T follicular helper cell (primary cell): ENCODE results near the gene PTPRJ.

ENCODE experiments used
- DNase-seq: peaks from one replicate; pipeline ENCODE4 v3.0.0-alpha.2; 2020; ENCODE audit warnings: low read depth

PTPRJ gene

DNA sequence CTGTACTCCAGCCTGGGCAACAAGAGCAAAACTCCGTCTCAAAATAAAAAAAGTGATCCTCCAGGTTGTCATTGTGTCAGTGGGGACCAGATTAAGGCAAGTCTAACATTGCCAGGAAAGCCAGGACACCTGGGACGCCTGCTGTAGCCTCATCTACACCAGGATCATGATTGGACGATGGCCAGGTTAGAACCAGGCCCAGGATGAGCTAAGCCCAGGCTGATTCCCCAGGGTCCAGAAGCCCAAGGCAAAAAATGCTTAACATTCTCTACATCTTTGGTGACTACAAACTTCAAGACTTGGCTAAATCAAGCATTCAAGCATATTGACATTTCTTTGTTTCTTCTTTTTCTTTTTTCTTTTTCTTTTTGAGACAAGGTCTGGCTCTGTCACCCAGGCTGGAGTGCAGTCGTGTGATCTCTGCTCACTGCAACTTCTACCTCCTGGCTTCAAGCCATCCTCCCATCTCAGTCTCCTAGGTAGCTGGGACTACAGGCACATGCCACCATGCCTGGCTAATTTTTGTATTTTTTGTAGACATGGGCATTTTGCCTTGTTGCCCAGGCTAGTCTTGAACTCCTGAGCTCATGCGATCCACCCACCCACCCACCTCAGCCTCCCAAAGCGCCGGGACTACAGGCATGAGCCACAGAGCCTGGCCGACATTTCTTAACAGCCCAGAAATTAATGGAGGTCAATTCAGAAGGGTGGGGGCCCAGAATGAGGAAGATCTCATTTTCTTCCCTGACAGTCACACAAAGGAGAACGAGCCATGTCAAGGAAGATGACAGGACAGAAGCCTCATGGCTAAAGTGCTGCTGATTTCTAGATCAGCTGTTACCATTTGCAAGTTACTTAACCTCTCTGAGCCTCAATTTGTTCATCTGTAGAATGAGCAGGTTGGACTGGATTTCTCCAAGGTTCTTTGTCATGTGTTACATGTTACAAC, 12.5 kb upstream of the PTPRJ start:
- DNase-seq = no peak

DNA sequence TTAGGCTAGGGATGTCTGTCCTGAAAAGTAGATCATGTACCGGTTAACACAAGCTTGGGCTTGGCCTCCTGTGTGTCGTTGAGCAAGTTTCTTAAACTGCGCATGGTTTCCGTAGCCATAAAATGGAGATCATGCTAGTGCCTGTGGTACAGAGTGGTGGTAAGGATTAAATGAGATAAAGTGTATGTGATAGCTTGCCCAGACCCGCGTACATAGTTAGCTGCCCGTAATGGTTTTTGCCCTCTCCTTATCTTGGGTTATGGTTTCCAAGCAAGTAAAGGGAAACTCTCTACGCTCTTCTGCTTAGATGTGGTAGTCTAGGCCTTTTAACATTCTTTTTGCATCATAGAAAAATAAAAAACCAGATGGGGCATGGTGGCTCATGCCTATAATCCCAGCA, 11.0 kb upstream of the PTPRJ start:
- DNase-seq = no peak

DNA sequence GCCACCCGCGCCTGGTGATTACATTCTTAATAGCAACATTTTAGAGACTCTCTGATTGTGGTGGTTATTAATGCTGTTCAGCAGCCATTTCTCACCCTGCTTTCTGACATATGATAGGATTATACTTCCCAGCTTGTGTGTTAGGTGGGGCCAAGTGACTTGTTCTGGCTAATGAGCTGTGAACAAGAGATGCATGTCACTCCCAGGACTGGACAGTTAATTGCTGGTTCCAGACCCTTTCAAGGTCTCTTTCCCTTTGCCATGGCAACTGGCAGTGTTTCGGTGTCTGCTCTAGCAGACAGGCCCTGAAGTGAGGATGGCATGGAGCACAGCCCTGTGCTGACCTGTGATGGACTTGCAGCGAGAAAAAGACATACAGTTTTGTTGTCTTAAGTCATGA, 8.9 kb upstream of the PTPRJ start:
- no peak for DNase-seq

DNA sequence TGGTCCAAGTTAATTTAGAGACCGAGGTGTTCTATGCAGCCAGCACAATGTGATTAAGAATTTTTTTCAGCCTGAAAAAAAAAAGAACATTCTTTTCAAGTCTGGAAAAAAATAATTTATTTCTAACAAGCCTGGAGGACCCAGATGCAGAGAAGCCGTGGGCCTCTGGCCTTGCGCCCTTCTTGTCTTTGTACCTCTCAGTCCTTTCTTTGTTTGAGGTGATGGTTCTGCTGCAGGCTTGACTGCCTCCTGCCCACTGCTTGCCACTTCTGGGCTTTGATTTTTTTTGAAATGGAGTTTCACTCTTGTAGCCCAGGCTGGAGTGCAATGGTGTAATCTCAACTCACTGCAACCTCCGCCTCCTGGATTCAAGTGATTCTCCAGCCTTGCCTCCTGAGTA, 7.2 kb upstream of the PTPRJ start:
- DNase-seq = no peak

DNA sequence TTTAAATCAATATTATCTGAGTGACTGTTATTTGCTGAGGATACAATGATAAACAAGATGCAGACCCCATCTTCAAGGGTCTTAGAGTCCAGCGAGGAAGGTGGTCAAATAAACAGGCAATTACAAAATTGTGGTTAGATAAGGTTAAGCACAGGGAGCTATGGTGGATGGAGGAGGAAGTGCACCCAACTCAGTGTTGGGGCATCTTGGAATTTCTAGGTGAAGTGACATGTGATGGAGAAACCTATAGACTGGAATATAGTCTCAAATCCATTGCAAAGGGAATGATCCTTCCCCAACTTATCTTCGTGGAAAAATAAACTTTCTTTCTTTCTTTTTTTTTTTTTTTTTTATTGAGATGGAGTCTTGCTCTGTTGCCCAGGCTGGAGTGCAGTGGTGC, 3.4 kb upstream of the PTPRJ start:
- no peak for DNase-seq

DNA sequence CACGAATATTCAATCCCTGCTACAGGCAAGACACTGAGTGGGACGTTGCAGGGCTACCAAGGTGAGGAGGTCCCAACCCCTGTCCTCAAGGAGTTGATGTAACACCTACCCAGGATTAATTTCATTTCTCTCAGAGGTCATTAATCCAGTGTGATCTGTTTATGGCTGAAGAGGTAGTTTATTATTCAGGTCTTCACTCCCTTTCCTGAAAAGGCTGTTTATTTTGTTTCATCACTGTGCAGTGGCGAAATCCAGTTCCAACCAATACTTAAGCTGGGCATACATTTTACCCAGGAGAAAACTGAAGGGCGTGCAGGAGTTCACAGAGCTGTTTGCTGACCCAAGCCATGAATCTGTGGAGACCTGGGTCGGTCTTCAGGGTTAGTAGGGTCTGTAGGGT, 2.7 kb upstream of the PTPRJ start:
- no peak for DNase-seq

DNA sequence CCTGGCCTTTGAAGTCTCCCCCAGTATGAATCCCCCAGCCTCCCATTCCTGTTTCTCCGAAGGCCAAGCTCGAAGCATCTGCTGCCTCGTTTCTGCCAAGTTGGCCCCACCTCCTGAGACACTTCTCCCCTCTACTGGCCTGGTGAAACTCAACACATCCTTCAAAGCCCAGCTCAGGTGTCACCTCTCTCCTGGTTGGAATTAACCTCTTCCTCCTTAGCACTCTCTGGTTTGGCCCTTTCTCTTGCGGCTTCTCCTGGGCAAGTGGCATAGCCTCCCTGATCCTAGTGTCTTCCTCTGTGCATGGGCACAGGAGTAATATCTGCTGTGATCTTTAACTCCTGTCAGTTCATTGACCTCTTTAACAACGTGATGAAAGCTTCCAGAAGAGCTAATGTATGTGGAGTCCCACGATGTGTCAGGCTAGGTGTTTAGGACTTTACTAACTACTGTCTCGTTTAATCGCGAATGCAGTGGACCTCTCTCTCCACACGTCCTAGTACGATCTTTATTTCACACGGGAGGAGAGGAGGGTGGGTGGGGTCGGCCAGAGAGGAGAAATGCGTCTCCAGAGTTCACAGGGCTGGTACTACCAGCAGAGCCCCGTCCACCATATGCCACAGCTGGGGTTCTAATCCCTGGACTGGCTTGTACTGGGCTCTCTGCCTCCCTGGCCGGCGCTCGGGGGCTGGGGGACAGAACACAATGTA, 826 bp upstream of the PTPRJ start:
- DNase-seq = no peak

DNA sequence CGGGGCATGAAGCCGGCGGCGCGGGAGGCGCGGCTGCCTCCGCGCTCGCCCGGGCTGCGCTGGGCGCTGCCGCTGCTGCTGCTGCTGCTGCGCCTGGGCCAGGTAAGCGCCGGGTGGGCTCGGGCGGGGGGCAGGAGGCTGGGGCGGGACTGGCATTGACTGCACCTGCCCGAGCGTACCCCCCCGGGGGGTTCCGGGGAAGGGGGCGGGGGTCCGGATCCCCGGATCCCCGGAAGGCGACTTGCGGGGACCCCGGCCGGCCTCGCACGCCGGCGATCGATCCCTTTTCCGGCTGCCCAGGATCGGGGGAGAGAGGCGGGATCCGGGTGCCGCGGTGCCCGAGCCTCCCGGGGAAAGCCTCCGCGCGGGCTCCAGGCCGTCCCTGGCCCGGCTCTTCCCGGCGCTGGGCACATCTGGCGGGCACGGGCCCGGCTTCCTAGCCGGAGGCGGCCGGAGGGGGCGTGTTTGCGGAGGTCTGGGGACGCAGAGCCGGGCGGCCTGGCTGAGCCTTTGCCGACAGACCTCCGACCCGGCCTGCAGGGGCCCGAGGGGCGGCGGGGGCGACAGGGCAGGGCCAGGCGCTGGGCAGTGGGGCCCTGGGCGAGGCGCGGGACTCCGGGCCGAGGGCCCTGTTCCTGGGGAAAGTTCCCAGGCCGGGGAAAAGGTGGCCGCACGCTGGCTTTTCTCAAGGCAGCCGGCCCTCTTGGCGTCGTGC, 705 bp downstream of the PTPRJ start:
- no peak for DNase-seq

DNA sequence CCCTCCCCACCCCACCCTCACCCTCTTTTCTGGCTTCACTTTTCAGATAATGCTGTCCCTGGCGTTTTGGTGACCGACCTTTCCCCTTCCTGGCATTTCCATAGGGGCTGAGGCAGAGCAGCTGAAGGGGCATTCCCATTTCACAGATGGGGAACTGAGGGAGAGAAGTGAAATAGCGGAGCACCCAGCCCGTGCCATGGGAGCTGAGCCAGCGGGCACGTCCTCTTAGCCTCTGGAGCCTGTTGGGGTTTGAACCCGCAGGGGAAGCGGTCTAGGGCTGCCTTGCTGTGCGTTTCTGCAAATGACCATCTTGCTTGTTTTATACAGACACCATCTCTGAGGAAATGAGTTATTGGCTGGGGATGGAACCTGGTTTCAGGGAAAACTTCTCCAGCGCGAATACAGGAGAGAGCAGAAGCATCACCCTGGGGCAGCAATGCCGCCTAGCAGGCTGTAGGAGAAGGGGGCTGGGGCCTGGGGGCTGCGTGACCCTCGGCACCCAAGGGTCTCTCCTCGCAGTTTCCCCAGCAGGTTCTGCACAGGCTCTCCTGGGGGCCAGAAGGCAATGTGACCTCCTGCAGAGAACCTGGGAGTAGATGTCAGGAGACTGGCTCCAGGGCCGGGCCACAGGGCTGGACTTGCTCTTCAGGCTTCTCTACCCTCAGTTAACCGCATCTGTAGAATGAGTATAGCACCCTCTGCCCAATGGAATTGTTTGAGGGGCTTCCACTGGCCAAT, 1.5 kb downstream of the PTPRJ start:
- DNase-seq = no peak

DNA sequence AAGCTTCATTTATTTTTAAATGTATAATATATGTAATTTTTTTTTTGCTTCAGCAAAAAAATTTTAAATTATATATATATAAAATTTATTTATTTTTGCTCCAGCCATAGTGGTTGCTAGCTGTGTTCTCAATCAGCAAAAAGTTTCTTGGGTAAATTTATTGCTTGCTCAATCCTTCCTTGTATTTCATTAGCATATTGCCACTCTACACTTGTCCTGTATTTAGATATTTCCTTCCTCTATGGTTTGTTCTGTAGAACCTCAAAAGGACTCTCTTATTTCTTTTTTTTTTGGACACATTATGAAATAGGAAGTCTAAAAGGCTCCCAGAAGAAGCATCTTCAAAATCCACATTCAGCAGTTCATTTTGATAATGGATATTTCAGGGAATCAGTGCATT, 2.3 kb downstream of the PTPRJ start:
- no peak for DNase-seq

DNA sequence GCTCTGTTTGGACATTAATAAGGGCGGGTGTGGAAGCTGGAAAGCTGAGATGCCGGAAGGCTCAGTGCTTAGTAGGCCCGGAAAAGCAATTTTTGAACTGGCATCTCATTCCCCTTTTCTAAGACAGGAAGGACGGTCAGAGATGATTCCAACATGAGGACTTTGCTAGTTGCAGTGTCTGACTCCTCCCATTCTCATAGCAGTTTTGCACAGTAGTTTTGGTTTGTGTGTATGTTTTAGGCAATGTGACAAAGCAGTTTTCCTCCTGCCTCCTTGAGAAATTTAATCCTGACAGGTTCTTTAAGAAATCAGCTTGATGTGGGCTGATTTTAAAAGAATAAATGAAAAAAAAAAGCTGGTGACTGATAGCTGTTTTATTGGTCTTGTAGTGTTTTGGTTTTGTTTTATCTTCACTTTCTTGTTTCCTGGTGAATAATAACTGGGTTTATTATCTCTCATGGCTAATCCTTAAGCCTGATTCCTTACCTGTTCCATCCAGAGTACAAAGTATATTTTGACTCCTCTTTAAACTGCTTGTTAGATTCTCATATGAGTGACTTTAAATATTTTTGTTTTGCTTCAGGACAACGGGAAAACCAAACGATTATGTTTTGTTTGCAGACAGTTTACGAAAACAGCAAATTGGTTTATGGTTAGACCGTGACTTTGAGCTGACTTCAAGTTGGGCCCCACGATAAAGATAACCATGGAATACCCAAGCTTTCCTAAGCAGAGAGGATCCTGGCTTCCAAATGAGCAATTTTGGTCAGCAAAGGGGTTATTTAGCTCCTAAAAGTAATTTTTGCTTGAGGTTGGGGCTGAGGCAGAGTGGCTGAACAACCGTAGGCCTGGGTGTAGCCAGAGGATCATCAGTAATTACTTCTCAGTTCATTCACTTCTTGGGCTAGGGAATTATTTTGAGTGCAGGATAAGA, 3.4 kb downstream of the PTPRJ start:
- DNase-seq = no peak

DNA sequence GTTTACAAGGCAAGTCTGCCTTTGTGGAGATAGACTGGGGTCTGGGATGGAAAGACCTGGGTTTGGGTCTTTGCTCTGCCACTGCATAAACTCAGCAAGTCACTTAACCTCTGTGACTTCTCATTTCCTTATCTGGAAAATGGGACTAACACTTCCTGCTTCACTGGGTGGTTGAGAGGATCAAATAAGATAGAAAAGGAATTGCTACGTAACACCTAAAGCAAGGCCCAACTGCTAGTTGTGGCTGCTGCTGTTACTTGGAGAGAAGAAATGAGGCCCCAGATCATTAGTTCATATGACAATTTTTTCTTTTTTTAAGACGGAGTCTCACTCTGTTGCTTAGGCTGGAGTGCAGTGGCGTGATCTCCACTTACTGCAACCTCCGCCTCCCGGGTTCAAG, 5.9 kb downstream of the PTPRJ start:
- no peak for DNase-seq

DNA sequence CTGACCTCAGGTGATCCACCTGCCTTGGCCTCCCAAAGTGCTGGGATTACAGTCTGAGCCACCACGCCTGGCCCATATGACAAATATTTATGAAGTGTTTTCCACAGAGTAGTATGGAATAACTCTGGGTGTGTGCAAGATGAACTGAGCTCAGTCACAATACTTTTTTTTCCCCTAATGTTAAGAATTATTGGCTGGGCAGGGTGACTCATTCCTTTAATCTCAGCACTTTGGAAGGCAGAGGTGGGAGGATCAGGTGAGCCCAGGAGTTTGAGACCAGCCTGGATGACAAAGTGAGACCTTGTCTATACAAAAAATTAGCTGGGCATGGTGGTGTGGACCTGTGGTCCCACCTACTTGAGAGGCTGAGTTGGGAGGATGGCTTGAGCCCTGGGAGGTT, 6.4 kb downstream of the PTPRJ start:
- DNase-seq = no peak

DNA sequence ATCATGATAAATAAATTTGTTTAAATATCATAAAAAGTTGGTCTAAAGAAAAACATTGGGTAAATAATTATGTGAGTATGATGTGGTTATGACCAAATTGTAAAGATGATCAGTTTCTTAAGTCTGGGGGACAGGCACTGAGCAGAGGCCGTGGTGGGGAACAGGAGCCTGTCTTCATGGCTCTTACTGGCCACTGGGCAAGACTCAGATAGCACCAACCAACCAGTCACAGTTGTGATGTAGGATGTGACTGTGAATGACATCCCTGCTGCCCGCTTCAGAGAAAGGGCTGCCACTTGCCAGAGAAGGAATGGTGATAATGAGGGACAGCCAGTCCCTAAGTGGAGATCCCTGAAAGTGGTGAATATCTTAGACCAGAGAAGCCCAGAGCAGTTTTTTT, 7.0 kb downstream of the PTPRJ start:
- DNase-seq = no peak

DNA sequence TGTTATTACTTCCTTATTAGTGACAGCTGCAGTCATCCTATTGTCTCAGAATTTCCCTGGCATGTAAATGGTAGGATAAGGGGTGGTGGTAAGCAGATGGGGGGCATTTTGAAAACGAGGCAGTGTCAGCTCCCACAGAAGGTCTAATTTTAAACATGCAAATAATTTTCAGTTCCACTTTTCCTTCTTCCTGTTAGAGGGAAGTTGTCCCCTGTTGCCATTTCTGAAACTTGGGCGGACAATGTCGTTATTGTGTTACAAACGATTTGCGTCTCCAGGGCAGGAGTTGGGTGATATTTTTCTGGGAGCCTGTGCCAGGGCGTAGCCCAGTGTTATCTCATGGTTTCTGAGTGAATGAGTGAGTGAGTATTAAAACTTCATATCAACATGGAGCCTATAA, 7.4 kb downstream of the PTPRJ start:
- no peak for DNase-seq

DNA sequence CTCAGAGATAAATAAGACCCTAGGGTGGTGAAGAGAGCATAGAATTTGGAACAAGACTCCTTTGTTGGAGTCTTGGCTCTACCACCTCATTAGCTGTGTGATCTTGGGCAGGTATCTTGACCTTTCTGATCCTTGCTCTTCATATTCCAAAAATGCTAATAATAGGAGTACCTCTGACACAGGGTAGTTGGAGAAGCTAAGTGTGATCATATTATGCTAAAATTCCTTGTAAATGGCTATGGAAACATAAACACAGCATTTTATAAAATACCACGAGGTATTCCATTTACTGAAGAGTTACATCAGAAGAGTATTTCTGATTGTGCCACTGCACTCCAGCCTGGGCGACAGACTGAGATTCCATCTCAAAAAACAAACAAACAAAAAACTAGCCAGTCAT, 9.4 kb downstream of the PTPRJ start:
- no peak for DNase-seq

DNA sequence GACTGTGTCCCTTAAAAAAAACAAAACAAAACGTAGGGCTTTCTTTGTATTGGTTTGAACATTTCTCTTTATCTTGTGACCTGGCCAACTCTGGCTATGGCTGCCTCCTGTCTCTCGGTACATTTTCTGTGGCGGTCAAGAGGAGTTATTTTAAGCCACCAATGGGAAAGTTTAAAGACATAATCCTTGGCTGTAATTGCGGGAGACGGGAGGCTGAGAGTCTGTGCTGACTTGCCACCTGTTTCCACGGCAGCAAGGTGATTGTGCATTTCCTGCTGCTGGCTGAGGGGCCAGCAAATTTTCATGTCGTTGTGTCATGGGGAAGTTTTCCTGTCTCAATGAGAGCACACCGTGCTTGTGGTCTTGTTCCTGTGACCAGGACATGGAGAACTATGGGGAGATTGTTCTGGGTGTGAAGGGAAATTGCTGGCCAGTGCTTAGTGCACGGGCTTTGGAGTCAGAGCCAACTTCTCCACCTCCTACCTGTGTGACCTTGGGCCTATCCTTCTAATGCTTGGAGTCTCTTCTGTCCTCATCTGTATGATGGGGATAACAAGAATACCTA, 11.0 kb downstream of the PTPRJ start:
- DNase-seq = no peak

DNA sequence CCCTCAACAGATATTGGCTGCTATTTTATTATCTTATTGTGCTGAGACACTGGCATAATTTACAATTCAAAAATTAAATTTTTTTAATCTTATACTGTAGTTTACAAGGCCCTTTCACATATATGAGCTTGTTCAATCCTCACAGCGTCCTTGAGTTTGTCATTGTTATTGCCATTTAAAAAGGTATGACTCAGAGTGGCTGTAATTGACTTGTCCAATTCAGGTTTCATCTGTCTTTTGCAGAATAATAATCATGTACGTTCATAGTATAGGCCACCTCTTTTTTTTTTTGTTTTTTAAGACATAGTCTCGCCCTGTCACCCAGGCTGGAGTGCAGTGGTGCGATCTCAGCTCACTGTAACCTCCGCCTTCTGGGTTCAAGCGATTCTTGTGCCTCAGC, 11.5 kb downstream of the PTPRJ start:
- DNase-seq = no peak

DNA sequence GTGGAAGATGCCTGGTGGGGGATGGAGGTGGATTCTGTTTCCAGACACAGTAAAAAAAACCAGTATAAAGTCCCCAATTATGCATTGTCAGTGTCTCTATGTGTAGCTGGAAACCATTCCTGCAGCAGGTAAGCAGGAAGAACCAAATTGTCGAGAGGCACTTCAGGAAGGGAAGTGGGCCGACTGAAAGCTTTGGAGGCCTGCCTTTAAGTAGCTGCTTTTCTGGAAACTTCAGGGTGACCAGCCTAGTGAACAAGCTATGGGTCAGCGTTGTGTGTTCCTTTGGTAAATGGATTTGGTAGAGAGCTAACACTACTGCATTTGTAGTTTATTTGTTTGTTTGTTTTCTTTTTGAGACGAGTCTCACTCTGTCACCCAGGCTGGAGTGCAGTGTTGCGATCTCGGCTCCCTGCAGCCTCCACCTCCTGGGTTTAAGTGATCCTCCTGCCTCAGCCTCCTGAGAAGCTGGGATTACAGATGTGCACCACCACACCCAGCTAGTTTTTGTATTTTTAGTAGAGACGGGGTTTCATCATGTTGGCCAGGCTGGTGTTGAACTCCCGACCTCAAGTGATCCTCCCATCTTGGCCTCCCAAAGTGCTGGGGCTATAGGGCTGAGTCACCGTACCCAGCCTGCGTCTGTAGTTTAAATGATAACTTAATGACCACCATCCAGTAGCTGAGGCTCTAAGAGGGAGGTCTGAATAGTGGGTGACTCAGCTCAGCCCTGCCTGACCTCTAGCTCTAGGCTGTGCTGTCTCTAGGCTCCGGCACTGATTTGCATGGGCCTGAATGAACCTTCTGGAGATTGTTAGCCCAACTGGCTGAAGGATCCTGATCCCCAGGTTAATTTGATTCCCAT, 12.8 kb downstream of the PTPRJ start:
- DNase-seq = no peak

DNA sequence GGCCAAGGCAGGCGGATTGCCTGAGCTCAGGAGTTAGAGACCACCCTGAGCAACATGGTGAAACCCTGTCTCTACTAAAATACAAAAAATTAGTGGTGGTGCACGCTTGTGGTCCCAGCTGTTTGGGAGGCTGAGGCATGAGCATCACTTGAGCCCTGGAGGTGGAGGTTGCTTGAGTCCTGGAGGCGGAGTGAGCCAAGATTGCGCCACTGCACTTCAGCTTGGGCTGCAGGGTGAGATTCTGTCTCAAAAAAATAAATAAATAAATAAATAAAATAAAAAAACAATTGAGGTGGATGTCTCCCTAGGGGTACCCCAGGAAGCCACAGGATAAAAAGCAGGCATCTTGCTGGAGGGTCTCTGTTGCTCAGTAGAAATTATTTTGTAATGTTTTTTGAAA, 14.1 kb downstream of the PTPRJ start:
- no peak for DNase-seq
